AG04449 (cell line): ENCODE measurements around the gene HOXA4.

Source experiments
- CTCF ChIA-PET: fragments of 350-600 bp; formaldehyde crosslinking; extraction: SDS; loops from one replicate; lab custom pipeline; 2021; ENCODE audit warnings: antibody characterized with exemption; lab: Yijun Ruan, JAX
- POLR2A ChIA-PET: fragments of 400-600, 350-600 bp; formaldehyde crosslinking; extraction: SDS; loops from one replicate; lab custom pipeline; 2020; ENCODE audit warnings: antibody characterized with exemption, inconsistent platforms; lab: Yijun Ruan, JAX
- DNase-seq: peaks from one replicate; pipeline ENCODE4 v3.0.0-alpha.2; 2010; ENCODE audit warnings: low read depth, low spot score
- H3K4me3 ChIP-seq: 2 replicates; pipeline ENCODE4 v1.5.1; 2011; ENCODE audit warnings: low read depth, mild to moderate bottlenecking, control low read depth, low read length
- CTCF ChIP-seq: IDR thresholded peaks from one replicate; pipeline ENCODE4 v1.5.1; 2011; ENCODE audit warnings: mild to moderate bottlenecking, moderate library complexity, low read length, control low read depth, inconsistent platforms; ENCODE audit not compliant: insufficient read depth; ENCODE audit errors: missing control alignments

Gene HOXA4

DNA sequence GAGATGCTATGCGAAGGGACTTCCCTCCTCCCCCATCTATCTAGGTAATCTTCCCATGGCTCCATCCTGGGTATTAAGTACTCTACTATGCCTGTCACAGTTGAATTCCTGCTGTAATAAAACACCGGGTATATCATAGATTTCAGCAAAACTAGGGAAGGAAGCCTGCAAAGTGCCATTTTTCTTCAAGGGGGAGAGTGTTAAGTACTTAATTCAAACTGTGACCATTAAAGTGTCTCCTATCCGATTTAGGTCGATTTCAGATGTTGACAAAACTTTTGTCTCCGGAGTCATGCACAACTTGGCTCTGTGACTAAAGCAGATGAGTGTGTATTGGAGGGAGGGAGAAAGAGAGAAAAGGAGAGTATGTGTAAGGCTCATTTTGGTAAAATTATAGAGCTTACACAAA is 4.6 kb downstream of the HOXA4 start:
- no peak for DNase-seq
- no peak overlapping the region for H3K4me3 ChIP-seq
- CTCF ChIA-PET: interaction anchor here (1.1 to 1.7 kb wide), 2 partner anchors 11 to 272 kb away, joined by 3 read pairs; no protein-coding TSS in a partner anchor
- POLR2A ChIA-PET: no interaction called here
- TF ChIP-seq CTCF: no peak

DNA sequence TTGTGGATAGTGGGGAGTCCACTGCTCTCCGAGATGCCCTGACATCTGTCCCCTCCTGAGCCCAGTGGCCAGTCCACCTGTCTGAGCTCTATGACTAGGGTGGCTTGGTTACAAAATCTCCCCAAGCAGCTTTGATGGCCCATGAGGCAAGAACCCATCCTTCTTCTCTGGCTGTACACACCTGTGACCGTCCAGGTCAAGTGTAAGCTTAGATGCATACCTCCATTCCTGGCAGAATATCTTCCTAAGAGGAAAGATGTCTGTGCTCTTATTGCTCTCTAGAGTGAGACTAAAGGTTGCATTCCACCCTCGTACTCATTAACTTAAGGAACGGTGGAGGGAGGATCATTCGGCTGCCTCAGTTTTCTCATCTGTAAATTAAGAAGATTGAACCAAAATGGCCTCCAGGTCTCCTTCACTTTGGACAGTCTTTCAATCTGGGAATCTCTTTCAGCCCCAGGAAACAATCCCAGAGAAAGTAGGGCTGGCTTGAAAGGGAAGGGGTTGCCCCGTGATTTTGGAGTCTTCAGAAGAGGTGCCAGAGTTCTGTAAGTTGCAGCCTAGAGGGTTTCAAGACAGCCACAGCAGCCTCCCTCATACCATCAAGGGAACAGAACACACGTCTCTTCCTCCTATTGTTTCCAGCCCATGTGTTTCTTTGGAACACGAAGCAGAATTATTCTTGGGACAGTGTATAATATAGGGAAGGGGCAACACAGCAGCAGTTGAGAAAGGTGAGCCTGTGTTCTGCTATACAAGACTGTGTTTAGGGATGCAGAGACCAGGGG is 5.5 kb downstream of the HOXA4 start:
- no peak overlapping the region for H3K4me3 ChIP-seq
- CTCF ChIA-PET: interaction anchor here (1.0 kb wide), 1 partner anchor 9 kb away, joined by 3 read pairs; no protein-coding TSS in a partner anchor
- TF ChIP-seq CTCF: no peak
- POLR2A ChIA-PET: interaction anchor here (1.0 kb wide), 1 partner anchor 28 kb away, joined by 3 read pairs; no protein-coding TSS in a partner anchor
- no peak for DNase-seq

DNA sequence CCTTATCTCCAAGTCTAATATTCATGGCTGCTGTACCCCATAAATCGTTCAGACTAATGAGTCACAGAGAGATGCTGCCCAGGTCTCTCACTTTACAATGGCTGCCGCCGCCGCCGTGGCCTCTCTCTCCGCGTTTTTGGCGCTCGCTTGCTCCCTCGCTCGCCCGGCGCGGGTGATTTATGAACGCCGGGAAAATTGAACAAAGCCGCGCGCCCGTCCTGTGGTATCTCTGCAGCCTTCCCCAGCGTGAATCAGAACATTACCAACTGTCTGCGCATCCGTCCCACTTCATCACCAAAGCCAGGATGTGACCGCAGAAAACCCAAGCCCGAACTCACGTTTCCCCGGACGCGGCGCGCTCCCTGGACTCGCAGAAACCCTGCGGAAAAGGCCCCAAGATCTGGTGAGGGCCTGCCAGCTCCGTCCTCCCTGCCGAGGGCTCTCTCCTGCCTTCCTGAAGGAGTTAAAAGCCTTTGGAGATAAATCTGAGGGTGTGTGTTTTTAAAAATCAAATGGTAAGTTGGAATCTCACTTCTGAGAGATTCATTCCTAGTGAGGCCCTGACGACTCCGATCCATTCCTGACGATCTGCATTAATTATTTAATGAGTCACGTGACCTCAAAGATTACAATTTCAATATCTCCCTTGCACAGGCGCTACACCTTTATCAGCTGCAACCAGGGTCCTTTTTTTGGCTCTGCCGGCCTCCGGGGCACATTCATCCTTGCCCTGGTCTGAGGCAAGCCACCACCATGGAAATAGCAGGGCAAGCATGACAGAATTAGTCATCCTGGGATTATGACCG is 6.3 kb downstream of the HOXA4 start:
- CTCF ChIA-PET: interaction anchor here (1.0 kb wide), 1 partner anchor 8 kb away, joined by 3 read pairs; no protein-coding TSS in a partner anchor
- POLR2A ChIA-PET: interaction anchor here (0.6 to 1.0 kb wide), 2 partner anchors 13 to 27 kb away, joined by 3 read pairs; no protein-coding TSS in a partner anchor
- no peak for TF ChIP-seq CTCF
- DNase-seq: no peak
- H3K4me3 ChIP-seq: no peak overlapping the region

DNA sequence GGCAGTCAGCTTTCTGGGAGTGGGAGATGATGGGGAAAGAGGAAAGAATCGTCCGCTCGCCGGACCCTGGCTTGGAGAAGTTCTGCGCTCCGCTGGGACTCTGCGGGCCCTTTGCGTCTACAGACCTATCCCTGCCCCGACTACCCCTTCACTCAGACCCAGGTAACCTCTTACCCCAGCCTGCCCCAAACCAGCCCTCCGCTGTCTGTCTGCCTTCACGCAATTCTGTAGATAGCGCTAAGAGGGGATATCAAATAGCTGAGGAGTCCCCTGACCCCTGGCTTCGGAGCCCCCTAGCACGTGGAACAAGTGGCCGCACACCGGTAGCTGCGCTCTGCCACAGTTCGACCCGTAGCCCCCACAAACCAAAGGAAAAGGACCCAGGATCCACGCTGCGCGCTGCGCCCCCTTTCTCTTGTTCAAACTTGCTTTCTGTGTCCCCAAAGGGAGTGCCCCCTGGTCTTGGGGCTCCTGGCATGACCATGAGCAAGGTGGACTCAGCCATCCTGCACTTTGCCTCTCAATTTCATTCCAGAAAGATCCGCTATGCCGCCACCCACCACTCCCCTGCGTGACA is 7.0 kb downstream of the HOXA4 start:
- ChIA-PET POLR2A (interaction anchor here (0.6 kb wide), 1 partner anchor 14 kb away, joined by 3 read pairs; no protein-coding TSS in a partner anchor), CTCF (no interaction called here)
- no peak overlapping the region for H3K4me3 ChIP-seq
- no peak for TF ChIP-seq CTCF
- no peak for DNase-seq

GRCh38 chr7:27123007-27123476 is 7.5 kb downstream of the HOXA4 start:
- POLR2A ChIA-PET: no interaction called here
- TF ChIP-seq CTCF: no peak
- CTCF ChIA-PET: no interaction called here
- no peak overlapping the region for H3K4me3 ChIP-seq
- DNase-seq: no peak
